IMR-90 (cell line): ENCODE data around the gene MPZL3.

Experiments used
- BHLHE40 ChIP-seq: fragments of 150-350 bp; IDR thresholded peaks from 2 replicates; pipeline ENCODE4 v1.6.1; 2016; ENCODE audit warnings: mild to moderate bottlenecking, low read depth, low read length
- CHD1 ChIP-seq: IDR thresholded peaks from 2 replicates; pipeline ENCODE4 v1.6.1; 2012; ENCODE audit warnings: low read depth, low read length, improper control_type of control experiment
- CTCF ChIP-seq: conservative IDR thresholded peaks from 2 replicates; pipeline ENCODE4 v1.5.1; 2012; ENCODE audit warnings: mild to moderate bottlenecking, low read depth, low read length, improper control_type of control experiment
- ELK1 ChIP-seq: fragments of 150-350 bp; IDR thresholded peaks from 2 replicates; pipeline ENCODE4 v1.6.1; 2016; ENCODE audit warnings: low read depth, mild to moderate bottlenecking, low read length, moderate library complexity, borderline replicate concordance
- FOS ChIP-seq: fragments of 150-350 bp; IDR thresholded peaks from 2 replicates; pipeline ENCODE4 v1.6.1; 2016; ENCODE audit warnings: low read depth, low read length
- MXI1 ChIP-seq: IDR thresholded peaks from 2 replicates; pipeline ENCODE4 v1.6.1; 2012; ENCODE audit warnings: low read depth, mild to moderate bottlenecking, low read length, moderate library complexity, borderline replicate concordance
- POLR2A ChIP-seq: IDR thresholded peaks from 2 replicates; pipeline ENCODE4 v1.6.1; 2012; ENCODE audit warnings: mild to moderate bottlenecking, low read depth, low read length
- RAD21 ChIP-seq: IDR thresholded peaks from 2 replicates; pipeline ENCODE4 v1.6.1; 2012; ENCODE audit warnings: low read length, improper control_type of control experiment
- RCOR1 ChIP-seq: IDR thresholded peaks from 2 replicates; pipeline ENCODE4 v1.6.1; 2012; ENCODE audit warnings: mild to moderate bottlenecking, low read length, improper control_type of control experiment; ENCODE audit not compliant: insufficient replicate concordance
- RFX5 ChIP-seq: IDR thresholded peaks from 2 replicates; pipeline ENCODE4 v1.8.0; 2012; ENCODE audit warnings: low read depth, mild to moderate bottlenecking, low read length, moderate library complexity
- SMC3 ChIP-seq: fragments of 150-350 bp; IDR thresholded peaks from 2 replicates; pipeline ENCODE4 v1.6.1; 2016; ENCODE audit warnings: low read depth, mild to moderate bottlenecking, antibody characterized with exemption, low read length, moderate library complexity
- USF2 ChIP-seq: fragments of 150-350 bp; IDR thresholded peaks from 2 replicates; pipeline ENCODE4 v1.6.1; 2017; ENCODE audit warnings: mild to moderate bottlenecking, antibody characterized with exemption, low read length, low read depth

- TF ChIP-seq POLR2A (no peak), CTCF (no peak), SMC3 (no peak), BHLHE40 (no peak), RAD21 (no peak), ELK1 (no peak), CHD1 (no peak), RFX5 (no peak), MXI1 (no peak), FOS (no peak), USF2 (no peak), RCOR1 (no peak)
Observed at GRCh38 chr11:118232659-118233058, 19.5 kb downstream of the MPZL3 start.
